Stimulated activated CD8-positive, alpha-beta memory T cell treated with anti-CD3 and anti-CD28 coated beads, Interleukin-4, amount 100 ng/mL, for 4 hours (primary cell): ENCODE data around the gene CUL4A.

ENCODE experiments used
- DNase-seq, 2 donors: peaks; one replicate each; pipeline ENCODE4 v3.0.0-alpha.2; 2020; ENCODE audit warnings: low read depth in 2 of 2, low spot score in 1 of 2

CUL4A gene

GRCh38 chr13:113179374-113180230, 29.8 kb upstream of the CUL4A start:
- DNase-seq, result no peak

- no peak for DNase-seq
Observed at GRCh38 chr13:113182046-113182445, 27.4 kb upstream of the CUL4A start.

GRCh38 chr13:113183450-113184129, 25.8 kb upstream of the CUL4A start:
- no peak for DNase-seq

GRCh38 chr13:113184568-113185440, 24.6 kb upstream of the CUL4A start:
- DNase-seq, result no peak

GRCh38 chr13:113186061-113186900, 23.1 kb upstream of the CUL4A start:
- DNase-seq, result no peak

GRCh38 chr13:113187263-113187669, 22.1 kb upstream of the CUL4A start:
- peak; percentile 31 to 46 for DNase-seq

- DNase-seq, result no peak
Observed at GRCh38 chr13:113187883-113188665, 21.3 kb upstream of the CUL4A start.

GRCh38 chr13:113190181-113190580, 19.2 kb upstream of the CUL4A start:
- DNase-seq, result no peak

GRCh38 chr13:113192279-113192678, 17.1 kb upstream of the CUL4A start:
- no peak for DNase-seq

- no peak for DNase-seq
Observed at GRCh38 chr13:113192902-113193301, 16.5 kb upstream of the CUL4A start.

GRCh38 chr13:113195360-113195759, 14.1 kb upstream of the CUL4A start:
- no peak for DNase-seq

GRCh38 chr13:113196970-113197737, 12.3 kb upstream of the CUL4A start:
- no peak for DNase-seq

- DNase-seq, result no peak
Observed at GRCh38 chr13:113201815-113202214, 7.6 kb upstream of the CUL4A start.

- no peak for DNase-seq
Observed at GRCh38 chr13:113202912-113203311, 6.5 kb upstream of the CUL4A start.

- no peak for DNase-seq
Observed at GRCh38 chr13:113203507-113204377, 5.7 kb upstream of the CUL4A start.

GRCh38 chr13:113204378-113204734, 5.1 kb upstream of the CUL4A start:
- DNase-seq, result no peak

- DNase-seq, result no peak
Observed at GRCh38 chr13:113205428-113205931, 3.9 kb upstream of the CUL4A start.

GRCh38 chr13:113207460-113207859, 2.0 kb upstream of the CUL4A start:
- no peak for DNase-seq
